Measurements from ENCODE around the gene SS18L1. TPM values are rescaled to one million over a fixed set of nuclear protein-coding genes. Genes with fewer than 3 reads are reported as not detected.

SS18L1 gene
- total RNA-seq (1 to 10 TPM; 7.8 to 8.8 (median 8.1) TPM), polyA plus RNA-seq (6.2 TPM)
- long read RNA-seq, donor 1, partial matches to known transcripts = 0 of 6 reads
- long read RNA-seq, donor 1, other reads (novel, unspliced or antisense) = 6 of 6 reads
- long read RNA-seq, donor 2, partial matches to known transcripts = 0 of 4 reads
- long read RNA-seq, donor 2, other reads (novel, unspliced or antisense) = 4 of 4 reads
- long read RNA-seq, donor 3, full-length matches to known transcripts = 5 of 9 reads
- long read RNA-seq, donor 3, partial matches to known transcripts = 1 of 9 reads
- long read RNA-seq, donor 3, other reads (novel, unspliced or antisense) = 3 of 9 reads
- long read RNA-seq, donor 4, partial matches to known transcripts = 1 of 1 reads
- long read RNA-seq, donor 4, other reads (novel, unspliced or antisense) = 0 of 1 reads

GRCh38 chr20:62143081-62143956 lies at the start of gene SS18L1, which contains the start of gene PSMA7:
Gene SS18L1 (plus strand): TSS chr20:62143769. CDS start chr20:62143821, 52 bp downstream.
Gene PSMA7 (minus strand): TSS chr20:62143394. CDS start chr20:62143303, 91 bp downstream.
- under 1% methylated on average over 145 of the region's 148 CpGs for WGBS
- H3K4me3 ChIP-seq (ENCODE audit: low read length) = peak within 1 kb of the TSS; percentile 80
- H3K4me1 ChIP-seq (ENCODE audit: control insufficient read depth, insufficient read depth, low read length) = peaks cover 16% of the 10 kb centered on the region
- no peaks in the 10 kb centered on the region for H3K9me3 ChIP-seq (ENCODE audit: control insufficient read depth, low read length)
- no peaks in the 10 kb centered on the region for H3K27me3 ChIP-seq (ENCODE audit: control insufficient read depth, insufficient read depth)
- peak within 1 kb of the TSS; percentile 95 for H3K27ac ChIP-seq (ENCODE audit: low read length)
- intact Hi-C loops (cut with DNase I) = loop anchor here in 1 of 4 donors (5.0 kb wide), 1 partner anchor 121 kb away; no protein-coding TSS in a partner anchor
- DNase-seq (peak; percentile 88 to 95 (median 95)), ATAC-seq (peak; percentile 93 to 94)

- 85% methylated on average over 30 of the region's 30 CpGs for WGBS
- ATAC-seq = peak in 1 of 2 donors; percentile 13
- intact Hi-C loops (cut with DNase I) = no loop called here
Observed at GRCh38 chr20:62096421-62097380, 46.9 kb upstream of the SS18L1 start.

GRCh38 chr20:62097881-62098407 lies 45.6 kb upstream of the SS18L1 start:
- no peaks in the 10 kb centered on the region for H3K4me1 ChIP-seq (ENCODE audit: control insufficient read depth, insufficient read depth, low read length)
- H3K4me3 ChIP-seq (ENCODE audit: low read length) = no peak overlapping the region
- peaks cover 2% of the 10 kb centered on the region for H3K9me3 ChIP-seq (ENCODE audit: control insufficient read depth, low read length)
- 73% methylated on average over 16 of the region's 16 CpGs for WGBS
- H3K27me3 ChIP-seq (ENCODE audit: control insufficient read depth, insufficient read depth) = no peaks in the 10 kb centered on the region
- DNase-seq = no peak
- no peak for ATAC-seq
- no peak overlapping the region for H3K27ac ChIP-seq (ENCODE audit: low read length)
- intact Hi-C loops (cut with DNase I) = no loop called here

More at GRCh38 chr20:62096421-62097380, 46.9 kb upstream of the SS18L1 start:
- no peaks in the 10 kb centered on the region for H3K4me1 ChIP-seq (ENCODE audit: control insufficient read depth, insufficient read depth, low read length)
- no peak overlapping the region for H3K27ac ChIP-seq (ENCODE audit: low read length)
- peaks cover 2% of the 10 kb centered on the region for H3K9me3 ChIP-seq (ENCODE audit: control insufficient read depth, low read length)
- no peak for DNase-seq
- no peak overlapping the region for H3K4me3 ChIP-seq (ENCODE audit: low read length)
- no peaks in the 10 kb centered on the region for H3K27me3 ChIP-seq (ENCODE audit: control insufficient read depth, insufficient read depth)

GRCh38 chr20:62101078-62101477 lies 42.5 kb upstream of the SS18L1 start:
- intact Hi-C loops (cut with DNase I) = no loop called here
- WGBS = 89% methylated on average over 4 of the region's 4 CpGs
- DNase-seq = no peak

GRCh38 chr20:62103508-62104233 lies 39.9 kb upstream of the SS18L1 start:
- no peak overlapping the region for H3K4me3 ChIP-seq (ENCODE audit: low read length)
- 74% methylated on average over 21 of the region's 21 CpGs for WGBS
- peaks cover 5% of the 10 kb centered on the region for H3K9me3 ChIP-seq (ENCODE audit: control insufficient read depth, low read length)
- intact Hi-C loops (cut with DNase I) = no loop called here
- H3K27me3 ChIP-seq (ENCODE audit: control insufficient read depth, insufficient read depth) = no peaks in the 10 kb centered on the region
- DNase-seq (peak in 1 of 3 donors; percentile 38), ATAC-seq (no peak)
- H3K4me1 ChIP-seq (ENCODE audit: control insufficient read depth, insufficient read depth, low read length) = no peaks in the 10 kb centered on the region
- H3K27ac ChIP-seq (ENCODE audit: low read length) = no peak overlapping the region

More at GRCh38 chr20:62101078-62101477, 42.5 kb upstream of the SS18L1 start:
- no peak overlapping the region for H3K4me3 ChIP-seq (ENCODE audit: low read length)
- H3K4me1 ChIP-seq (ENCODE audit: control insufficient read depth, insufficient read depth, low read length) = no peaks in the 10 kb centered on the region
- no peak for ATAC-seq
- H3K9me3 ChIP-seq (ENCODE audit: control insufficient read depth, low read length) = peaks cover 2% of the 10 kb centered on the region
- H3K27ac ChIP-seq (ENCODE audit: low read length) = no peak overlapping the region
- no peaks in the 10 kb centered on the region for H3K27me3 ChIP-seq (ENCODE audit: control insufficient read depth, insufficient read depth)

- H3K9me3 ChIP-seq (ENCODE audit: control insufficient read depth, low read length) = peaks cover 5% of the 10 kb centered on the region
- WGBS = 39% methylated on average over 15 of the region's 15 CpGs
Observed at GRCh38 chr20:62104234-62104789, 39.3 kb upstream of the SS18L1 start.

GRCh38 chr20:62104791-62105345 lies 38.7 kb upstream of the SS18L1 start:
- no peaks in the 10 kb centered on the region for H3K27me3 ChIP-seq (ENCODE audit: control insufficient read depth, insufficient read depth)
- intact Hi-C loops (cut with DNase I) = no loop called here
- no peaks in the 10 kb centered on the region for H3K4me1 ChIP-seq (ENCODE audit: control insufficient read depth, insufficient read depth, low read length)
- 36% methylated on average over 7 of the region's 7 CpGs for WGBS
- DNase-seq = no peak
- H3K4me3 ChIP-seq (ENCODE audit: low read length) = no peak overlapping the region
- ATAC-seq = no peak
- peaks cover 5% of the 10 kb centered on the region for H3K9me3 ChIP-seq (ENCODE audit: control insufficient read depth, low read length)
- H3K27ac ChIP-seq (ENCODE audit: low read length) = no peak overlapping the region

More at GRCh38 chr20:62104234-62104789, 39.3 kb upstream of the SS18L1 start:
- H3K4me1 ChIP-seq (ENCODE audit: control insufficient read depth, insufficient read depth, low read length) = no peaks in the 10 kb centered on the region
- H3K27me3 ChIP-seq (ENCODE audit: control insufficient read depth, insufficient read depth) = no peaks in the 10 kb centered on the region
- H3K4me3 ChIP-seq (ENCODE audit: low read length) = no peak overlapping the region
- DNase-seq (peak in 1 of 3 donors; percentile 22), ATAC-seq (no peak)
- H3K27ac ChIP-seq (ENCODE audit: low read length) = no peak overlapping the region
- intact Hi-C loops (cut with DNase I) = no loop called here

GRCh38 chr20:62105592-62105991 lies 38.0 kb upstream of the SS18L1 start:
- 96% methylated on average over 5 of the region's 5 CpGs for WGBS
- no peaks in the 10 kb centered on the region for H3K4me1 ChIP-seq (ENCODE audit: control insufficient read depth, insufficient read depth, low read length)
- peaks cover 4% of the 10 kb centered on the region for H3K9me3 ChIP-seq (ENCODE audit: control insufficient read depth, low read length)
- H3K27ac ChIP-seq (ENCODE audit: low read length) = no peak overlapping the region
- ATAC-seq (no peak), DNase-seq (no peak)
- intact Hi-C loops (cut with DNase I) = no loop called here
- no peak overlapping the region for H3K4me3 ChIP-seq (ENCODE audit: low read length)
- no peaks in the 10 kb centered on the region for H3K27me3 ChIP-seq (ENCODE audit: control insufficient read depth, insufficient read depth)

GRCh38 chr20:62111148-62111547 lies 32.4 kb upstream of the SS18L1 start:
- H3K27ac ChIP-seq (ENCODE audit: low read length) = no peak overlapping the region
- intact Hi-C loops (cut with DNase I) = no loop called here
- no peak for ATAC-seq
- no peaks in the 10 kb centered on the region for H3K4me1 ChIP-seq (ENCODE audit: control insufficient read depth, insufficient read depth, low read length)
- H3K4me3 ChIP-seq (ENCODE audit: low read length) = no peak overlapping the region
- WGBS = 88% methylated on average over 6 of the region's 6 CpGs
- no peak for DNase-seq
- H3K27me3 ChIP-seq (ENCODE audit: control insufficient read depth, insufficient read depth) = no peaks in the 10 kb centered on the region
- peaks cover 7% of the 10 kb centered on the region for H3K9me3 ChIP-seq (ENCODE audit: control insufficient read depth, low read length)

Measured in right cardiac atrium (tissue), 5 donors.